PC-9 (cell line): ENCODE data around the gene ATG2A. TPM values are rescaled to one million over a fixed set of nuclear protein-coding genes. Genes with fewer than 3 reads are reported as not detected.
A peak's percentile ranks its signal among the peaks of the same experiment; 100 is the strongest.
"Not testable (repeated sequence)": the region's sequence is repeated elsewhere in the genome, so short reads cannot be mapped to it uniquely, and the experiment has no call there.

Experiments
- BruUV-seq: library from RNA; stranded (reverse); fragments of 400-500 nt; replicated peaks from 2 replicates; lab custom pipeline; 2021; lab: Mats Ljungman, UMichigan
- CTCF ChIA-PET: fragments of 300-600 bp; sonication (Branson Sonifier 250); formaldehyde crosslinking; loops from one replicate; lab custom pipeline; 2022; ENCODE audit warnings: antibody characterized with exemption; lab: Charles Lee
- POLR2A ChIA-PET: fragments of 300-600 bp; sonication (Branson Sonifier 250); formaldehyde crosslinking; loops from one replicate; lab custom pipeline; 2022; ENCODE audit warnings: antibody characterized with exemption; ENCODE audit not compliant: unreplicated experiment; lab: Charles Lee
- DNase-seq, 2 experiments: peaks; one replicate each; pipeline versions ENCODE4 v3.0.0 to v3.0.0-alpha.2; 2015 to 2022; ENCODE audit warnings: mixed read lengths in 1 of 2
- H2AFZ ChIP-seq: fragments of 200-600 bp; sonication (generic); 2 replicates; pipeline ENCODE4 v1.8.1; 2017; ENCODE audit warnings: antibody characterized with exemption
- H3F3A ChIP-seq: fragments of 200-600 bp; sonication (generic); 2 replicates; pipeline ENCODE4 v1.8.1; 2017; ENCODE audit warnings: antibody characterized with exemption, mild to moderate bottlenecking, low read depth; ENCODE audit not compliant: insufficient read depth
- H3K27ac ChIP-seq: fragments of 200-600 bp; sonication (generic); 2 replicates; pipeline ENCODE4 v1.6.1; 2016; ENCODE audit warnings: mixed run types
- H3K27me3 ChIP-seq: fragments of 200-600 bp; sonication (generic); 2 replicates; pipeline ENCODE4 v1.6.1; 2016; ENCODE audit warnings: low read depth, mixed run types; ENCODE audit not compliant: insufficient read depth
- H3K36me3 ChIP-seq: fragments of 200-600 bp; sonication (generic); 2 replicates; pipeline ENCODE4 v1.6.1; 2016; ENCODE audit warnings: low read depth, mixed run types
- H3K4me1 ChIP-seq: fragments of 200-600 bp; sonication (generic); replicated peaks from 2 replicates; pipeline ENCODE4 v1.6.1; 2016; ENCODE audit warnings: mixed run types; ENCODE audit not compliant: insufficient read depth
- H3K4me2 ChIP-seq: fragments of 200-600 bp; sonication (generic); 2 replicates; pipeline ENCODE4 v1.6.1; 2017; ENCODE audit warnings: mixed run types
- H3K4me3 ChIP-seq: fragments of 200-600 bp; sonication (generic); 2 replicates; pipeline ENCODE4 v1.6.1; 2016; ENCODE audit warnings: mixed run types
- H3K79me2 ChIP-seq: fragments of 200-600 bp; sonication (generic); 2 replicates; pipeline ENCODE4 v1.6.1; 2017; ENCODE audit warnings: low read depth, mixed run types
- H3K9me2 ChIP-seq: fragments of 200-600 bp; sonication (generic); 2 replicates; pipeline ENCODE4 v1.8.1; 2017; ENCODE audit warnings: mild to moderate bottlenecking; ENCODE audit not compliant: insufficient read depth
- H3K9me3 ChIP-seq: fragments of 200-600 bp; sonication (generic); 2 replicates; pipeline ENCODE4 v1.8.1; 2016; ENCODE audit warnings: low read depth; ENCODE audit not compliant: insufficient read depth
- H4K20me1 ChIP-seq: fragments of 200-600 bp; sonication (generic); 2 replicates; pipeline ENCODE4 v1.8.1; 2017; ENCODE audit not compliant: insufficient read depth
- EZH2 ChIP-seq: fragments of 200-600 bp; sonication (generic); IDR thresholded peaks from 2 replicates; pipeline ENCODE4 v1.8.0; 2017; ENCODE audit warnings: antibody characterized with exemption, low read depth
- intact Hi-C: fragments of 100-400 bp; cut with micrococcal nuclease; formaldehyde crosslinking; loops from one replicate; pipeline ENCODE4 v1.10.0; 2022; ENCODE audit not compliant: unreplicated experiment
- total RNA-seq: library from RNA; stranded (reverse); gene quantifications from 2 replicates; pipeline ENCODE4 v1.2.3, GENCODE V29; 2021
- TF ChIP-seq, protein P1 (sequence below): fragments of 200-600 bp; sonication (generic); conservative IDR thresholded peaks from 2 replicates; pipeline ENCODE4 v1.6.1; 2017; ENCODE audit warnings: mixed run types, antibody characterized with exemption, mild to moderate bottlenecking, moderate library complexity

The ATG2A gene
- total RNA-seq, 1 experiment from 2014 or later = 48.2 TPM

DNA sequence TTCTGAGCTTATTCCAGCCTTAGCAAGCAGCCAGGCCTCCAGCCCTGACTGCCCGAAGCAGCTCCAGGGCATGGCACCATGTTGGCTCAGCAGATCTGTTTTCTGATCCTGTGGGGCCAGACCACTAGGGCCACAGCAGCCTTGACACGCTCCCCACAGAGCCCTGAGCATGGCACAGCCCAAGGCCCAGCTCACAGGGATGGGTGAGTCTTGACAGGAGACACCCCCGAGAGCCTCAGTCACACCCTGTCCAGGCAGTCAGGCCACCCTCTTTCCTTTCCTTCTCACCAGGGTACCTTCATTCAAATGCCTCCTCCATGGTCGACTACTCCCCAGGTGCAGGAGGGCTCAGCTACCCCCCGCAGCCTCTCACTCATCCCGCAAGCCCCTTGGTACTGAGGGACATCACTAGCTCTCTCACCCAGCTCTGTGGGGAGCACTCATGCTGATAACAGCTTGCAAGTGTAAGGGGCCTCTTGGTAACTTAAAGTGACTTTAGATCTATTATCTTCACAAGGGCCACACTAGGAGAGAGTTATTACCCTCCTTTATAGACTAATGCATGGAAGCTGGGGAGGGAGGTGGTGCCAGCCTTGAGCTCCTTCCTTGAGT lies 68.7 kb downstream of the ATG2A start:
- Histone ChIP-seq H2AFZ (no peak overlapping the region), H3K27me3 (no peaks in the 10 kb centered on the region), H3K4me2 (peak overlapping the region; percentile 47), H3K4me1 (peaks cover 68% of the 10 kb centered on the region), H3K27ac (no peak overlapping the region), H4K20me1 (no peaks in the 10 kb centered on the region), H3K36me3 (0 out of 2 replicates have a peak, but pooled peaks cover 5% of the 10 kb centered on the region), H3K79me2 (peaks cover 18% of the 10 kb centered on the region), H3K4me3 (no peak overlapping the region), H3F3A (peaks cover 60% of the 10 kb centered on the region; the same call in 1 of the 2 replicates), H3K9me3 (no peaks in the 10 kb centered on the region), H3K9me2 (no peaks in the 10 kb centered on the region)
- no peak for TF ChIP-seq EZH2
- TF ChIP-seq, protein P1, sequence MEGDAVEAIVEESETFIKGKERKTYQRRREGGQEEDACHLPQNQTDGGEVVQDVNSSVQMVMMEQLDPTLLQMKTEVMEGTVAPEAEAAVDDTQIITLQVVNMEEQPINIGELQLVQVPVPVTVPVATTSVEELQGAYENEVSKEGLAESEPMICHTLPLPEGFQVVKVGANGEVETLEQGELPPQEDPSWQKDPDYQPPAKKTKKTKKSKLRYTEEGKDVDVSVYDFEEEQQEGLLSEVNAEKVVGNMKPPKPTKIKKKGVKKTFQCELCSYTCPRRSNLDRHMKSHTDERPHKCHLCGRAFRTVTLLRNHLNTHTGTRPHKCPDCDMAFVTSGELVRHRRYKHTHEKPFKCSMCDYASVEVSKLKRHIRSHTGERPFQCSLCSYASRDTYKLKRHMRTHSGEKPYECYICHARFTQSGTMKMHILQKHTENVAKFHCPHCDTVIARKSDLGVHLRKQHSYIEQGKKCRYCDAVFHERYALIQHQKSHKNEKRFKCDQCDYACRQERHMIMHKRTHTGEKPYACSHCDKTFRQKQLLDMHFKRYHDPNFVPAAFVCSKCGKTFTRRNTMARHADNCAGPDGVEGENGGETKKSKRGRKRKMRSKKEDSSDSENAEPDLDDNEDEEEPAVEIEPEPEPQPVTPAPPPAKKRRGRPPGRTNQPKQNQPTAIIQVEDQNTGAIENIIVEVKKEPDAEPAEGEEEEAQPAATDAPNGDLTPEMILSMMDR = no peak
- BruUV-seq = no TSS peak
- no peak for DNase-seq
- POLR2A ChIA-PET = interaction anchor here (0.5 to 1.6 kb wide), 9 partner anchors 13 to 499 kb away, joined by 3 to 15 read pairs (median 4); partner anchors contain the start of gene SF1
- CTCF ChIA-PET = interaction anchor here (0.5 to 3.3 kb wide), 16 partner anchors 17 to 563 kb away, joined by 3 to 23 read pairs (median 4); partner anchors contain the start of genes ARL2, PPP2R5B and SNX15
- intact Hi-C loops = loop anchor here (1.0 to 5.0 kb wide), 3 partner anchors 8 to 404 kb away; partner anchors contain the start of gene SNX15

- CTCF ChIA-PET = interaction anchor here (0.6 to 3.3 kb wide), 6 partner anchors 18 to 446 kb away, joined by 9 to 23 read pairs (median 12); no protein-coding TSS in a partner anchor
- Histone ChIP-seq H3K4me1 (peaks cover 70% of the 10 kb centered on the region), H2AFZ (no peak overlapping the region), H3K9me3 (no peaks in the 10 kb centered on the region), H3K4me2 (peak overlapping the region; percentile 13; the same call in 1 of the 2 replicates), H3K27me3 (no peaks in the 10 kb centered on the region), H4K20me1 (no peaks in the 10 kb centered on the region), H3K9me2 (no peaks in the 10 kb centered on the region), H3K36me3 (no peaks in the 10 kb centered on the region), H3K79me2 (peaks cover 10% of the 10 kb centered on the region), H3K4me3 (no peak overlapping the region), H3K27ac (no peak overlapping the region), H3F3A (peaks cover 65% of the 10 kb centered on the region; the same call in 1 of the 2 replicates)
- peak; percentile 83 to 95 for DNase-seq
- no TSS peak for BruUV-seq
- intact Hi-C loops = loop anchor here (1.0 to 5.0 kb wide), 6 partner anchors 47 to 405 kb away; partner anchors contain the start of genes SNX15 and TM7SF2
- POLR2A ChIA-PET = interaction anchor here (0.6 kb wide), 2 partner anchors 69 to 506 kb away, joined by 4 to 5 read pairs; no protein-coding TSS in a partner anchor
- no peak for TF ChIP-seq EZH2
- TF ChIP-seq, protein P1 = peak; percentile 98
These were observed 69.9 kb downstream of the ATG2A start for GRCh38 chr11:64846998-64847666.

DNA sequence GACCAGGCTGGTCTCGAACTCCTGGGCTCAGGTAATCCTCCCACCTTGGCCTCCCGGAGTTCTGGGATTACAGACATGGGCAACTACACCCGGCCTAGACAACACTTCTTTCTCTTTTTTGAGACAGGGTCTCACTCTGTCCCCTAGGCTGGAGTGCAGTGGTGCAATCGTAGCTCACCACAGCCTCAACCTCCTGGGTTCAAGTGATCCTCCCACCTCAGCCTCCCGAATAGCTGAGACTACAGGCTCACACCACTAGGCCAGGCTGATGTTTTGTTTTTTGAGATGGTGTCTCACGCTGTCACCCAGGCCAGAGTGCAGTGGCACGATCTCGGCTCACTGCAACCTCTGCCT lies 71.3 kb downstream of the ATG2A start:
- peaks cover 68% of the 10 kb centered on the region for H3K4me1 ChIP-seq
- DNase-seq = not testable (repeated sequence)
- BruUV-seq = TSS peak; percentile 41

More for the DNA sequence above, 71.3 kb downstream of the ATG2A start:
- H3K27ac ChIP-seq, H3K4me3 ChIP-seq, H3K36me3 ChIP-seq, H3K27me3 ChIP-seq, H3K9me2 ChIP-seq, H4K20me1 ChIP-seq, H3K4me2 ChIP-seq, H2AFZ ChIP-seq, H3K9me3 ChIP-seq: not testable (repeated sequence)
- CTCF ChIA-PET = interaction anchor here (0.6 kb wide), 2 partner anchors 52 to 265 kb away, joined by 3 to 4 read pairs; no protein-coding TSS in a partner anchor
- POLR2A ChIA-PET = interaction anchor here (0.7 kb wide), 1 partner anchor 267 kb away, joined by 21 read pairs; no protein-coding TSS in a partner anchor
- Histone ChIP-seq H3K79me2 (peaks cover 14% of the 10 kb centered on the region), H3F3A (peaks cover 67% of the 10 kb centered on the region; the same call in 1 of the 2 replicates)
- intact Hi-C loops = loop anchor here (2.0 to 5.0 kb wide), 4 partner anchors 167 to 407 kb away; partner anchors contain the start of genes SNX15 and TM7SF2
